GM19351 (cell line): ENCODE results near the gene C20orf173.
"Not testable (repeated sequence)": the region's sequence is repeated elsewhere in the genome, so short reads cannot be mapped to it uniquely, and the experiment has no call there.

ENCODE experiments used
- ATAC-seq: cut with Tn5 transposase; IDR thresholded peaks from one replicate; pipeline ENCODE4 v1.9.1; 2021; ENCODE audit warnings: mild to moderate bottlenecking, moderate library complexity; ENCODE audit not compliant: unreplicated experiment

The C20orf173 gene

DNA sequence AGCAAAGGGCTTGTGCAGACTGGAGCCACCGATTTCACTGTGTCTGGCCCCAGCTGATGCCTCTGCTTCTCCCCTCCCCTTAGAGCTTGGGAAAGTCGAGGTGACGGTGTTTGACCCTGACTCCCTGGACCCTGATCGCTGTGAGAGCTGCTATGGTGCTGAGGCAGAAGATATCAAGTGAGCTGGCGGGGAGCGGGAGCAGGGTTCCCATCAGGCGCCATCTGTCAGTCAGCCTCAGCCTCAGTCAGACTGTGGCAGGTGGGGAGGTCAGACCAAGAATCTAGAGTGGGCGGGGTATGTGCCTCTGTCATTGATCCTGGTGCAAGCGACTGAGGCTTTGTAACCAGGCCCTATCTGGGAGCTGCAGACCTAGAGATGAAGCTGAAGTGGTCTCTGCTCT is 17.9 kb upstream of the C20orf173 start:
- no peak for ATAC-seq

GRCh38 chr20:35546127-35546526 is 16.7 kb upstream of the C20orf173 start:
- no peak for ATAC-seq

- not testable (repeated sequence) for ATAC-seq
Measured at GRCh38 chr20:35544941-35545340, 15.5 kb upstream of the C20orf173 start.

- ATAC-seq: no peak
Measured at GRCh38 chr20:35544436-35544835, 15.0 kb upstream of the C20orf173 start.

- no peak for ATAC-seq
Measured at GRCh38 chr20:35542990-35543389, 13.5 kb upstream of the C20orf173 start.

DNA sequence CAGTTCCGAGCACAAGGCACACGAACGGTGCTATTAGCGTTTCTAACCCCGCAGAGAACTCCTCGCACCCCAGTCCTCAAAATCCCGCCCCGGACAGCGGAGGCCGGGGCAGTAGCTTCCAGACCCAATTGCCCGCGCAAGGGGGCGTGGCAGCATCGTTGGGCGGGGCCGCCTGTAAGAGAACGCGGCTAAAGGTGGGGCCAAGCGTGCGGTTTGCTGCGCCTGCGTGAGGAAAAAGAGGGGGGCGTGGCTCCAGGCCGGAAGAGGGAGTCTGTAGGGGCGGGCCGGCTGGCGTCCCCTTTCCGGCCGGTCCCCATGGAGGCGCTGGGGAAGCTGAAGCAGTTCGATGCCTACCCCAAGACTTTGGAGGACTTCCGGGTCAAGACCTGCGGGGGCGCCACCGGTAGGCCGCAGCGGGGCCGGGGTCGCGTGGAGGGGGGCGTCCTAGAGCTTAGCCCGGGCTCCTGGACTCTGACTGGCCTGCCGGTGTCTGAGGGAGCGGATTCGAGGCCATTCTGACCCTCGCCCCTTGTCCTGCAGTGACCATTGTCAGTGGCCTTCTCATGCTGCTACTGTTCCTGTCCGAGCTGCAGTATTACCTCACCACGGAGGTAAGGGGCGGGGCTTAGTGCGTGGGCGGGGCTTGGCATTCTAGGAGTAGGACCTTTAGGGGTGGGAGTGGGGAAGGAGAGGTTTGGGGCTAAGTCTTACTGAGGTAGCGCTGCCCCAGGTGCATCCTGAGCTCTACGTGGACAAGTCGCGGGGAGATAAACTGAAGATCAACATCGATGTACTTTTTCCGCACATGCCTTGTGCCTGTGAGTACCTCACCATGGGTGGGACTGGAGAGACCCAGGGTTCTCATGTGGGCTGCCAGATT is 12.6 kb upstream of the C20orf173 start, which contains the start of gene ERGIC3:
TSS of gene ERGIC3 (plus strand) at position 296 of the 880 bp plus-strand sequence. CDS start at position 316, 20 bp downstream.
- ATAC-seq: peak; percentile 98

DNA sequence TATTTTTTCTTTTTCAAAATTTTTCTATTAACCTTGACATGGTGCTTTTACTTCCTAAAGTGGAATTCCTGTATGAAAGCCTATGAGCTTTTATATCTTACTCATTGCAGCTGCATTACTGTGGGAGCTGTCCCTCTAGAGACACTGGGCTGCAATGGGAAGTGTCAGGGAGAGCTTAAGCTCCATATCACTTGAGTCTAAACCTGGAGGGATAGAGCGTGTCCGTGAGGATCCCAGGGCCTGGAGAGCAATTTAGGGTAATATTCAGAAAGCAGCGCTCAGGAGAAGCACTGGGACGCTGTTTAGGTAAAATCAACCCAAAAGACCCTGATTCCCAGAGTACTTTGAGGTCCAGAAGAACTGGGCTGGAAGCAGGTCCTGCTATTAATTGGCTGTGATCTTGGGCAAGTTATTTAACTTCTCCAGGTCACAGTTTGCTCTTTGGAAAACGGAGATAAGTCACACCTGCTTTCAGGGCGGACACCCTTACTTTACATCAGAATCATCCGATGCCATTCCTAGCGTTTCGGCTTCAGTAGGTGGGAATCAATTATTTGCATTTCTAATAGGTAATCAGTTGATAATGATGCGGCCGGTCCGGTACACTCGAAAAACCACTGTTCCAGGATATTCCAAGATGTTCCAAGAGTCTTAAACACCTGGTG is 11.8 kb upstream of the C20orf173 start:
- ATAC-seq: no peak

- ATAC-seq: no peak
Measured at GRCh38 chr20:35539756-35540212, 10.3 kb upstream of the C20orf173 start.

GRCh38 chr20:35527122-35527769 is 2.2 kb downstream of the C20orf173 start:
- ATAC-seq: no peak

GRCh38 chr20:35525639-35526038 is 3.8 kb downstream of the C20orf173 start:
- no peak for ATAC-seq

DNA sequence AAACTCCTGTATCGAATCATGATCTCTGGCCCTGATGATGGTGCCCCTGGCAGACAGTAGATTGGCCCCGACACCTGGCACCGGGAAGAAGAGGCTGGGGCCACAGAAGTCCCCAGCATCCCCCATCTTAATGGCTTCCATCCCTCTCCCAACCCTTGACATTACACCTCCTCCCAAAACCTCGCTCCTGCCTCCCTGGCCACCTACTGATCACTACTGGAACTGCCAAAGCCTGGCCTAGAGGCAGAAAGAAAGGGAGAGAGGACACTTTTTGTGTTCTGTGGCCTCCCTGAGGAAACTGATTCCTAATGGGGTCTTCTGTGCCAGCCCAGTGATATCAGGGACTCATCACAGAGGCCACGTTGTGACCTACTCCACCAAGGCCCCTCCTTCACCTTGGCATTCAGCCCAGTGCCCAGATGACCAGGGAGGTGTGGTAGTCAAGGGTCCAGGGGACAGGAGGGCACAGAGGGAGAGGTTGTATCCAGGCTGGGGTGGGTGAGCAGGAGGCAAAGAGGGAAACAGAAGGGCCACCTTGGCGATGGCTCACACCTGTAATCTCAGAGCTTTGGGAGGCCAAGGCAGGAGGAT is 6.1 kb downstream of the C20orf173 start:
- ATAC-seq: no peak

GRCh38 chr20:35518955-35519354 is 10.5 kb downstream of the C20orf173 start:
- ATAC-seq: no peak

GRCh38 chr20:35517767-35518166 is 11.7 kb downstream of the C20orf173 start:
- not testable (repeated sequence) for ATAC-seq

GRCh38 chr20:35517125-35517524 is 12.3 kb downstream of the C20orf173 start:
- ATAC-seq: no peak

GRCh38 chr20:35515949-35516645 is 13.4 kb downstream of the C20orf173 start:
- no peak for ATAC-seq

GRCh38 chr20:35515341-35515740 is 14.1 kb downstream of the C20orf173 start:
- no peak for ATAC-seq

GRCh38 chr20:35514371-35514932 is 15.0 kb downstream of the C20orf173 start:
- ATAC-seq: no peak

- no peak for ATAC-seq
Measured at GRCh38 chr20:35511814-35512420, 17.5 kb downstream of the C20orf173 start.

- ATAC-seq: no peak
Measured at GRCh38 chr20:35510951-35511735, 18.3 kb downstream of the C20orf173 start.
